ENCODE data around the gene SYDE2. TPM values are rescaled to one million over a fixed set of nuclear protein-coding genes. Genes with fewer than 3 reads are reported as not detected.

Gene SYDE2
- total and polyA plus RNA-seq, 2 experiments from 2014 or later, result 5.8 to 20.1 TPM

DNA sequence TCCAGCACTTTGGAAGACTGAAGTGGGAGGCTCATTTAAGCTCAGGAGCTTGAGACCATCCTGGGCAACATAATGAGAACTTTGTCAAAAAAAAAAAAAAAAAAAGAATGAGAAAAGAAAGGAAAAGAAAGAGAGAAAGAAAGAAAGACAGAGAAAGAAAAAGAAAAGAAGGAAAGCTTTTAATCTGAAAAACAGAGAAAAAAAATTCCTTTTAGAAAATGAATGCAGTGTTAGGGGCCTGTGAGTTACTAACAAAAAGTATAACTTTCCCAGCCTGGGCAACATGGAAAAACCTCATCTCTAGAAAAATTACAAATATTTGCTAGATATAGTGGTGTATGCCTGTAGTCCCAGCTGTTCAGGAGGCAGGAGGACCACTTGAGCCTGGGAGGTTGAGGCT lies 15.9 kb upstream of the SYDE2 start:
- peaks cover 11% of the 10 kb centered on the region for H3K4me1 Mint-ChIP-seq
- no peak overlapping the region for H3K4me2 ChIP-seq

DNA sequence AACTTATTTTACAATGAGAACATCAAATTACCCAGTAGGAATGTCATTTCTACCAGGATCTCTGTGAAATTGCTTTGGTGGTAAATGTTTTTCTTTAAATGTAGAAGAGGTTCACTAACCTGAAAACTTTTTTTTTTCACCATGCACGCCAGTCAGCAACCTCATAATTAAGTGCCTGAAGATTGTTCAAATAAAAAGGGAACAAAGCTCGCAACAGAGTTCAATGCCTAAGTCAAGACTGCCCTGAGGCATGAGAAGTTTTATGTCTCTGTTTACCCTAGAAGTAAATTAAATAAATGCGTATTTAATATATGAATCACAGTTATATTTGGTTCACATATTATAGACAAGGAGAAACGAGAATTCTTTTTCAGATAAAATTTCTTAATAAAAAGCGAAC lies 13.8 kb upstream of the SYDE2 start:
- Histone ChIP-seq H3K4me2 (no peak overlapping the region), H4K20me1 (replicated peaks; ENCODE audit: insufficient read depth) (no peaks in the 10 kb centered on the region), H3K79me2 (replicated peaks; ENCODE audit: insufficient read depth) (no peaks in the 10 kb centered on the region), H2AFZ (no peak overlapping the region), H3K36me3 (ENCODE audit: insufficient read depth) (no peaks in the 10 kb centered on the region), H3K4me1 (ENCODE audit: insufficient read depth) (peaks cover 4% of the 10 kb centered on the region; the same call in 1 of the 2 replicates), H3K4me3 (no peak overlapping the region), H3K27ac (ENCODE audit: low read depth) (no peak overlapping the region), H3F3A (replicated peaks; ENCODE audit: low read depth) (no peaks in the 10 kb centered on the region), H3K9me2 (ENCODE audit: insufficient read depth) (no peaks in the 10 kb centered on the region), H3K27me3 (ENCODE audit: insufficient read depth) (no peaks in the 10 kb centered on the region)
- TF ChIP-seq STAT1 (IDR thresholded peaks at IDR 0.05; ENCODE audit: unreplicated experiment), result no peak
- Mint-ChIP-seq H3K27me3 (ENCODE audit: insufficient read depth, low read depth, poor library complexity) (no peaks in the 10 kb centered on the region), H3K4me3 (no peak overlapping the region), H3K36me3 (ENCODE audit: low read depth) (no peaks in the 10 kb centered on the region), H3K27ac (no peak overlapping the region), H3K4me1 (peaks cover 2% of the 10 kb centered on the region; the same call in 2 of the 3 replicates), H3K9me3 (no peaks in the 10 kb centered on the region)
- DNase-seq (ENCODE audit: low spot score) (no peak), ATAC-seq (no peak)

More for the DNA sequence above, 15.9 kb upstream of the SYDE2 start:
- H3F3A ChIP-seq (replicated peaks; ENCODE audit: low read depth), result no peaks in the 10 kb centered on the region
- Mint-ChIP-seq H3K36me3 (ENCODE audit: low read depth) (no peaks in the 10 kb centered on the region), H3K27me3 (ENCODE audit: insufficient read depth, low read depth, poor library complexity) (peaks cover 3% of the 10 kb centered on the region), H3K4me3 (no peak overlapping the region), H3K27ac (no peak overlapping the region), H3K9me3 (no peaks in the 10 kb centered on the region)
- no peak for DNase-seq (ENCODE audit: low spot score)
- no peak for ATAC-seq
- peaks cover 12% of the 10 kb centered on the region; the same call in 1 of the 2 replicates for H3K4me1 ChIP-seq (ENCODE audit: insufficient read depth)
- no peaks in the 10 kb centered on the region for H3K9me2 ChIP-seq (ENCODE audit: insufficient read depth)
- H3K27me3 ChIP-seq (ENCODE audit: insufficient read depth), result no peaks in the 10 kb centered on the region
- H3K4me3 ChIP-seq, result no peak overlapping the region
- H3K36me3 ChIP-seq (ENCODE audit: insufficient read depth), result no peaks in the 10 kb centered on the region
- H3K79me2 ChIP-seq (replicated peaks; ENCODE audit: insufficient read depth), result no peaks in the 10 kb centered on the region
- H2AFZ ChIP-seq, result no peak overlapping the region
- no peak overlapping the region for H3K27ac ChIP-seq (ENCODE audit: low read depth)
- TF ChIP-seq, protein P1, sequence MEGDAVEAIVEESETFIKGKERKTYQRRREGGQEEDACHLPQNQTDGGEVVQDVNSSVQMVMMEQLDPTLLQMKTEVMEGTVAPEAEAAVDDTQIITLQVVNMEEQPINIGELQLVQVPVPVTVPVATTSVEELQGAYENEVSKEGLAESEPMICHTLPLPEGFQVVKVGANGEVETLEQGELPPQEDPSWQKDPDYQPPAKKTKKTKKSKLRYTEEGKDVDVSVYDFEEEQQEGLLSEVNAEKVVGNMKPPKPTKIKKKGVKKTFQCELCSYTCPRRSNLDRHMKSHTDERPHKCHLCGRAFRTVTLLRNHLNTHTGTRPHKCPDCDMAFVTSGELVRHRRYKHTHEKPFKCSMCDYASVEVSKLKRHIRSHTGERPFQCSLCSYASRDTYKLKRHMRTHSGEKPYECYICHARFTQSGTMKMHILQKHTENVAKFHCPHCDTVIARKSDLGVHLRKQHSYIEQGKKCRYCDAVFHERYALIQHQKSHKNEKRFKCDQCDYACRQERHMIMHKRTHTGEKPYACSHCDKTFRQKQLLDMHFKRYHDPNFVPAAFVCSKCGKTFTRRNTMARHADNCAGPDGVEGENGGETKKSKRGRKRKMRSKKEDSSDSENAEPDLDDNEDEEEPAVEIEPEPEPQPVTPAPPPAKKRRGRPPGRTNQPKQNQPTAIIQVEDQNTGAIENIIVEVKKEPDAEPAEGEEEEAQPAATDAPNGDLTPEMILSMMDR (conservative IDR thresholded peaks at IDR 0.05; ENCODE audit: low read depth in 2 of 2), result no peak
- no peak for TF ChIP-seq ETS1 (IDR thresholded peaks at IDR 0.05)
- no peaks in the 10 kb centered on the region for H4K20me1 ChIP-seq (replicated peaks; ENCODE audit: insufficient read depth)

GRCh38 chr1:85208488-85208887 lies 7.7 kb upstream of the SYDE2 start:
- no peaks in the 10 kb centered on the region for H3K9me3 Mint-ChIP-seq
- Histone ChIP-seq H3F3A (replicated peaks; ENCODE audit: low read depth) (no peaks in the 10 kb centered on the region), H3K36me3 (ENCODE audit: insufficient read depth) (no peaks in the 10 kb centered on the region), H3K27ac (ENCODE audit: low read depth) (no peak overlapping the region), H4K20me1 (replicated peaks; ENCODE audit: insufficient read depth) (no peaks in the 10 kb centered on the region), H3K9me2 (ENCODE audit: insufficient read depth) (no peaks in the 10 kb centered on the region), H3K4me2 (no peak overlapping the region), H2AFZ (no peak overlapping the region), H3K27me3 (ENCODE audit: insufficient read depth) (no peaks in the 10 kb centered on the region), H3K4me3 (no peak overlapping the region), H3K4me1 (ENCODE audit: insufficient read depth) (peaks cover 9% of the 10 kb centered on the region; the same call in 1 of the 2 replicates), H3K79me2 (replicated peaks; ENCODE audit: insufficient read depth) (no peaks in the 10 kb centered on the region)
- H3K4me1 Mint-ChIP-seq, result peaks cover 18% of the 10 kb centered on the region; the same call in 2 of the 3 replicates
- ATAC-seq, result no peak
- H3K4me3 Mint-ChIP-seq, result no peak overlapping the region
- no peak for DNase-seq (ENCODE audit: low spot score)
- no peaks in the 10 kb centered on the region for H3K27me3 Mint-ChIP-seq (ENCODE audit: insufficient read depth, low read depth, poor library complexity)
- no peaks in the 10 kb centered on the region for H3K36me3 Mint-ChIP-seq (ENCODE audit: low read depth)
- no peak overlapping the region for H3K27ac Mint-ChIP-seq
- TF ChIP-seq ZNF331 (CRISPR knock-in tag; IDR thresholded peaks at IDR 0.05; ENCODE audit: low read depth) (no peak), POLR2AphosphoS5 (IDR thresholded peaks at IDR 0.05; ENCODE audit: low read depth) (no peak), NANOG (IDR thresholded peaks at IDR 0.05; ENCODE audit: borderline replicate concordance) (no peak), ZNF114 (CRISPR knock-in tag; IDR thresholded peaks at IDR 0.05) (no peak), EZH2 (IDR thresholded peaks at IDR 0.05; ENCODE audit: low read depth, unreplicated experiment) (no peak), ETS1 (IDR thresholded peaks at IDR 0.05) (no peak), EZH2phosphoT487 (IDR thresholded peaks at IDR 0.05; ENCODE audit: unreplicated experiment) (no peak), CREB1 (CRISPR knock-in tag; IDR thresholded peaks at IDR 0.05; ENCODE audit: low read depth) (no peak)

All from GM23338 (cell line).